A549 (cell line): ENCODE measurements around the gene CD163.

ENCODE experiments used
- BHLHE40 ChIP-seq: IDR thresholded peaks from 2 replicates; pipeline ENCODE4 v1.6.1; 2012; ENCODE audit warnings: low read depth, low read length, inconsistent platforms
- CTCF ChIP-seq: fragments of >200 bp; sonication (Bioruptor Twin); formaldehyde crosslinking; IDR thresholded peaks from 3 replicates; pipeline ENCODE4 v1.5.1; 2016
- ELK1 ChIP-seq: fragments of 150-350 bp; IDR thresholded peaks from 2 replicates; pipeline ENCODE4 v1.6.1; 2014; ENCODE audit warnings: low read depth, mild to moderate bottlenecking, low read length
- JUN ChIP-seq, 2 experiments: fragments of >200 bp; sonication (Bioruptor Twin); formaldehyde crosslinking; IDR thresholded peaks; 2 replicates in 1 of 2; 3 replicates in 1 of 2; pipeline ENCODE4 v1.6.1; 2016 to 2017
- SREBF2 ChIP-seq: fragments of 450-650 bp; IDR thresholded peaks from 2 replicates; pipeline ENCODE4 v1.6.1; 2014; ENCODE audit warnings: mild to moderate bottlenecking, moderate library complexity
- TF ChIP-seq, protein P1 (sequence below): fragments of 200-600 bp; sonication (generic); IDR thresholded peaks from 2 replicates; pipeline ENCODE4 v1.6.1; 2016; ENCODE audit warnings: antibody characterized with exemption, mild to moderate bottlenecking, moderate library complexity

- TF ChIP-seq, protein P1, sequence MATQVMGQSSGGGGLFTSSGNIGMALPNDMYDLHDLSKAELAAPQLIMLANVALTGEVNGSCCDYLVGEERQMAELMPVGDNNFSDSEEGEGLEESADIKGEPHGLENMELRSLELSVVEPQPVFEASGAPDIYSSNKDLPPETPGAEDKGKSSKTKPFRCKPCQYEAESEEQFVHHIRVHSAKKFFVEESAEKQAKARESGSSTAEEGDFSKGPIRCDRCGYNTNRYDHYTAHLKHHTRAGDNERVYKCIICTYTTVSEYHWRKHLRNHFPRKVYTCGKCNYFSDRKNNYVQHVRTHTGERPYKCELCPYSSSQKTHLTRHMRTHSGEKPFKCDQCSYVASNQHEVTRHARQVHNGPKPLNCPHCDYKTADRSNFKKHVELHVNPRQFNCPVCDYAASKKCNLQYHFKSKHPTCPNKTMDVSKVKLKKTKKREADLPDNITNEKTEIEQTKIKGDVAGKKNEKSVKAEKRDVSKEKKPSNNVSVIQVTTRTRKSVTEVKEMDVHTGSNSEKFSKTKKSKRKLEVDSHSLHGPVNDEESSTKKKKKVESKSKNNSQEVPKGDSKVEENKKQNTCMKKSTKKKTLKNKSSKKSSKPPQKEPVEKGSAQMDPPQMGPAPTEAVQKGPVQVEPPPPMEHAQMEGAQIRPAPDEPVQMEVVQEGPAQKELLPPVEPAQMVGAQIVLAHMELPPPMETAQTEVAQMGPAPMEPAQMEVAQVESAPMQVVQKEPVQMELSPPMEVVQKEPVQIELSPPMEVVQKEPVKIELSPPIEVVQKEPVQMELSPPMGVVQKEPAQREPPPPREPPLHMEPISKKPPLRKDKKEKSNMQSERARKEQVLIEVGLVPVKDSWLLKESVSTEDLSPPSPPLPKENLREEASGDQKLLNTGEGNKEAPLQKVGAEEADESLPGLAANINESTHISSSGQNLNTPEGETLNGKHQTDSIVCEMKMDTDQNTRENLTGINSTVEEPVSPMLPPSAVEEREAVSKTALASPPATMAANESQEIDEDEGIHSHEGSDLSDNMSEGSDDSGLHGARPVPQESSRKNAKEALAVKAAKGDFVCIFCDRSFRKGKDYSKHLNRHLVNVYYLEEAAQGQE, result no peak
- TF ChIP-seq BHLHE40 (no peak), CTCF (no peak), JUN (IDR thresholded peaks at IDR 0.05) (no peak), ELK1 (no peak), SREBF2 (no peak)
These were observed 18.5 kb downstream of the CD163 start for GRCh38 chr12:7485095-7485494.
